Endothelial cell of umbilical vein (primary cell): ENCODE data around the gene KIAA1549.

ENCODE experiments used
- CTCF ChIP-seq, 2 donors: IDR thresholded peaks; 1 replicate in 1 of 2; 2 replicates in 1 of 2; pipeline ENCODE4 v1.5.1; 2011; ENCODE audit warnings: low read length in 2 of 2, mild to moderate bottlenecking in 2 of 2, moderate library complexity in 2 of 2, control low read depth in 1 of 2, inconsistent platforms in 1 of 2, low read depth in 1 of 2; ENCODE audit not compliant: insufficient read depth in 1 of 2; ENCODE audit errors: extremely low read depth in 1 of 2
- GATA2 ChIP-seq: IDR thresholded peaks from 2 replicates; pipeline ENCODE4 v1.7.0; 2011; ENCODE audit warnings: low read depth, mild to moderate bottlenecking, moderate library complexity, mixed read lengths, low read length; ENCODE audit not compliant: insufficient read length, insufficient read depth
- MYC ChIP-seq: IDR thresholded peaks from one replicate; pipeline ENCODE4 v1.6.1; 2011; ENCODE audit warnings: mild to moderate bottlenecking, low read depth, low read length
- POLR2A ChIP-seq: IDR thresholded peaks from 2 replicates; pipeline ENCODE4 v1.6.1; 2012; ENCODE audit warnings: low read depth, mild to moderate bottlenecking, control low read depth, low read length

GRCh38 chr7:138958391-138958956 lies 22.7 kb downstream of the KIAA1549 start:
- no peak for TF ChIP-seq CTCF (IDR thresholded peaks at IDR 0.05; ENCODE audit: extremely low read depth in 1 of 2, insufficient read depth in 1 of 2, low read depth in 1 of 2, low read length in 2 of 2)
- TF ChIP-seq MYC = no peak
- no peak for TF ChIP-seq POLR2A
- no peak for TF ChIP-seq GATA2
